ENCODE measurements around the gene HGS. TPM values are rescaled to one million over a fixed set of nuclear protein-coding genes. Genes with fewer than 3 reads are reported as not detected.

HGS gene
- total RNA-seq, 2 donors from 2014 or later: 93.8 to 108 TPM

- Histone ChIP-seq H3K4me3 (no peak overlapping the region), H3K27me3 (replicated peaks; ENCODE audit: insufficient read depth) (no peaks in the 10 kb centered on the region), H3K27ac (no peak overlapping the region), H3K36me3 (no peaks in the 10 kb centered on the region), H3K4me1 (ENCODE audit: control insufficient read depth in 1 of 2, low read depth in 2 of 2) (peaks cover 8 to 16% of the 10 kb centered on the region in 2 donors), H3K9me3 (no peaks in the 10 kb centered on the region)
- TF ChIP-seq CTCF (IDR thresholded peaks at IDR 0.05): no peak
- no peak for ATAC-seq (ENCODE audit: insufficient number of reproducible peaks, low FRiP score, low read depth)
- no peak for DNase-seq (ENCODE audit: low spot score)
Observed at GRCh38 chr17:81717049-81717765, 33.4 kb downstream of the HGS start.

- Histone ChIP-seq H3K36me3 (no peaks in the 10 kb centered on the region), H3K9me3 (no peaks in the 10 kb centered on the region), H3K27me3 (replicated peaks; ENCODE audit: insufficient read depth) (no peaks in the 10 kb centered on the region), H3K4me1 (ENCODE audit: control insufficient read depth in 1 of 2, low read depth in 2 of 2) (peaks cover 7 to 13% of the 10 kb centered on the region in 2 donors), H3K27ac (no peak overlapping the region), H3K4me3 (no peak overlapping the region)
- ATAC-seq (ENCODE audit: insufficient number of reproducible peaks, low FRiP score, low read depth) (no peak), DNase-seq (ENCODE audit: low spot score) (no peak)
- no peak for TF ChIP-seq CTCF (IDR thresholded peaks at IDR 0.05)
Observed at GRCh38 chr17:81717766-81718089, 33.9 kb downstream of the HGS start.

GRCh38 chr17:81719410-81720266, 35.8 kb downstream of the HGS start:
- Histone ChIP-seq H3K4me1 (ENCODE audit: control insufficient read depth in 1 of 2, low read depth in 2 of 2) (peaks cover 0 to 10% of the 10 kb centered on the region in 2 donors), H3K27ac (no peak overlapping the region), H3K36me3 (no peaks in the 10 kb centered on the region), H3K27me3 (replicated peaks; ENCODE audit: insufficient read depth) (no peaks in the 10 kb centered on the region), H3K4me3 (no peak overlapping the region), H3K9me3 (no peaks in the 10 kb centered on the region)
- no peak for TF ChIP-seq CTCF (IDR thresholded peaks at IDR 0.05)
- DNase-seq (ENCODE audit: low spot score) (no peak), ATAC-seq (ENCODE audit: insufficient number of reproducible peaks, low FRiP score, low read depth) (no peak)

- DNase-seq (ENCODE audit: low spot score) (no peak), ATAC-seq (ENCODE audit: insufficient number of reproducible peaks, low FRiP score, low read depth) (no peak)
- no peak for TF ChIP-seq CTCF (IDR thresholded peaks at IDR 0.05)
- Histone ChIP-seq H3K36me3 (no peaks in the 10 kb centered on the region), H3K4me3 (no peak overlapping the region), H3K27me3 (replicated peaks; ENCODE audit: insufficient read depth) (no peaks in the 10 kb centered on the region), H3K4me1 (ENCODE audit: control insufficient read depth in 1 of 2, low read depth in 2 of 2) (peaks cover 0 to 10% of the 10 kb centered on the region in 2 donors), H3K9me3 (no peaks in the 10 kb centered on the region), H3K27ac (no peak overlapping the region)
Observed at GRCh38 chr17:81720267-81721071, 36.7 kb downstream of the HGS start.
